ENCODE data around the gene UBQLN1. TPM values are rescaled to one million over a fixed set of nuclear protein-coding genes. Genes with fewer than 3 reads are reported as not detected.
"Not testable (repeated sequence)": the region's sequence is repeated elsewhere in the genome, so short reads cannot be mapped to it uniquely, and the experiment has no call there.

The UBQLN1 gene
- total RNA-seq, 1 donor from 2014 or later = 119 TPM

DNA sequence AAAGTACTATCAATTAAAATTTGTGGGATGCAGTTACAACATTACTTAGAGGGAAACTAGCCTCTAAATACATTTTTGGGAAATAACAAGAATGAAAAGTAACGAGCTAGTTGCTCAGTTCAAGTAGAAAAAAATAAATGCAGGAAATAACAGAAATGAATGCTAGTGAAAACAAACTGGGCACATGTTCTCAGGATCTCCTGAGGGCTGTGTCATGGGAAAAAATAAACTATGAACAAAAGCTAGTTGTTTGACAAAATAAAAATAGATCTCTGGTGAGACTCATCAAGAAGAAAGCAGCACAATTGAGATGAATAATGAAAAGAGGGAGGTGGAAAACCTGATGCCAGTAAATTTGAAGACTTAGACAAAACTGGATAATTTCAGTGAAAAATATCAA is 68.5 kb downstream of the UBQLN1 start:
- intact Hi-C loops (cut with micrococcal nuclease) = no loop called here

DNA sequence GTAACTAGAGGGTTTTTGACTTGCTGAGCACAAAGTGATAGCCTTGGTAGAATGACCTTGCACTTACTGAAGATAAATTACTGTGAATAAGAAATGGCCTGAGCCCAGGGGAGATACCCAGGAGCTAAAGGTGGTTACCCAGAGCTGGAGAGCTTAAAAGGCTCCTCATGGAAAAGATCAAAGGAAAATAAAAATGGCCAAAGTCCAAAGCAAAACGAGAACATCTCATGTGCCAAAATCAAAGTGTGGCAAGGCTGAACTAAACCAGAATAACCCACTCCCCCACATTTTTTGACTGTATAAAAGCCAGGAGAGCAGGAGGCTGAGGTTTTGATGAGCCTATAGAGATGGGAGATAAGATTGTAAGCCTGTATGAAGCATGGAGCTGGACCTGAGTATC is 70.4 kb downstream of the UBQLN1 start:
- intact Hi-C loops (cut with micrococcal nuclease) = no loop called here

DNA sequence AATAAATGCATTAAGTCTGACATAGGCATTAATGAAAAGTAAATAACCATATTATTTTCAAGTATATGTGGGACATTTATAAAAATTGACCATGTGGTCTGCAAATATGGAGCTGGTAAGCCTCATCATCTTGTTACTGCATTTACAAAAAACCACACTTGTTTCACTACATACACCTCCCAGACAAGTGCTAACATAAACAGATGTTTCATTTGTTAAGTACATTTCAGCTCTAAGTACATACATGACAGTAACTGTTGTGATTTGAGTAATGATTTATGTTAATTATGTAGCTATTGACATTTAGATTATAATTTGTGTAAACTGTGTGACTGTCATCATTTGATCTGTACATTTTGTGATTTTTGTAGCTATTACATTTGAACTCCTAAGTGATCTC is 70.9 kb downstream of the UBQLN1 start:
- intact Hi-C loops (cut with micrococcal nuclease) = no loop called here

DNA sequence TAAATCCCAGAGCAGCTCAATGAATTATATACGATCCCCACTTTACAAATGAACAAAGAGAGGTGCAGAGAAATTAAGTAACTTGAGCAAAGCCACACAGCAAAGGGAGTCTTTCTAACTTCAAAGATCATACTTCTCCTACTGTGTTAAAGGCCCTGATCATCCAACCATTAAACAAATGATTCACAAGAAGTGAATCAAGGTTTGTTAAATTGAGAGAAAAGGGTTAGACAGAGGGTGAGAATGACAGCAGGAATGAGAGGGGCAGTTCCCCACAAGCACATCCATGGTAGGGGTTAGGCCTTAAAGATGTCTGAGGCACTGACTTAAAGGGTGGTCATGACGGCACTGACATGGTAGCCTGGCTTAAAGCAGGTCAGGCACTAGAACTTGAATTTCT is 74.1 kb downstream of the UBQLN1 start:
- intact Hi-C loops (cut with micrococcal nuclease) = no loop called here

DNA sequence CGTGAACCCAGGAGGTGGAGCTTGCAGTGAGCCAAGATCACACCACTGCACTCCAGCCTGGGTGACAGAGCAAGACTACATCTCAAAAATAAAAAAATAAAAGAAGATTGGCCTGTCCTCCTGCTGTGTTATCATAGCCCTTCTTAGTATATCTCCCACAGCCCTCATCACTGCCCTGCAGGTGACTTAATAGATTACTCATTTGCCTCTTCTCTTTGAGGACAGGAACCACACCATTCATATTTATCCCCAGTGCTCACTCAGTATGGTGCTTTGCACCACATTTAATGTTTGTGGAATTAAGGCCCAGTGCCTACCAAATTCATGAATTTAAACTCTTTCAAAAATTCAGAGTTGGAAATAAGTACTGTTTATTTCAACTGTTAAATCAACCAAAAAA is 74.5 kb downstream of the UBQLN1 start:
- intact Hi-C loops (cut with micrococcal nuclease) = no loop called here

DNA sequence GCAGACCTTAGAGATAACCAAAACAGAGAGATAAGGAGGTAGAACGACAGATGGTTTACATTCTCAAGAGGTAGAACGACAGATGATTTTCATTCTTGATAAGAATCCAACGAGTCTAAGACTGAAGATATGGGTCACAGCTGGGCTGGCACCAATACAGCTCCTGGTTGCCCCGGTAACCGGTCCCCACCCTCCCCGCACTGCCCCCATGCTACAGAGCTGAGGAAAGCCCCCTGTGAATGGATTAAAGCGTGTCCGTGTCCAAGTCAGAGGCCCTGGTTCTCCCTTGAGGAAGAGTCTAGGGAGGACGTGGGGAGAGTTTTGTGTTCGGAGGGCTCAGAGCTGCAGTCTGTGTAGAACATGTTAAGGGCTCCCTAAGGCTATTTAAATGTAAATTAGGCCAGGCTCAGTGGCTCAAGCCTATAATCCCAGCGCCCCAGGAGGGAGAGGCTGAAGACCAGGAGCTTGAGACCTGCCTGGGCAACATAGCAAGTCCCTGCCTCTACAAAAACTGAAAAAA is 76.8 kb downstream of the UBQLN1 start:
- intact Hi-C loops (cut with micrococcal nuclease) = no loop called here

DNA sequence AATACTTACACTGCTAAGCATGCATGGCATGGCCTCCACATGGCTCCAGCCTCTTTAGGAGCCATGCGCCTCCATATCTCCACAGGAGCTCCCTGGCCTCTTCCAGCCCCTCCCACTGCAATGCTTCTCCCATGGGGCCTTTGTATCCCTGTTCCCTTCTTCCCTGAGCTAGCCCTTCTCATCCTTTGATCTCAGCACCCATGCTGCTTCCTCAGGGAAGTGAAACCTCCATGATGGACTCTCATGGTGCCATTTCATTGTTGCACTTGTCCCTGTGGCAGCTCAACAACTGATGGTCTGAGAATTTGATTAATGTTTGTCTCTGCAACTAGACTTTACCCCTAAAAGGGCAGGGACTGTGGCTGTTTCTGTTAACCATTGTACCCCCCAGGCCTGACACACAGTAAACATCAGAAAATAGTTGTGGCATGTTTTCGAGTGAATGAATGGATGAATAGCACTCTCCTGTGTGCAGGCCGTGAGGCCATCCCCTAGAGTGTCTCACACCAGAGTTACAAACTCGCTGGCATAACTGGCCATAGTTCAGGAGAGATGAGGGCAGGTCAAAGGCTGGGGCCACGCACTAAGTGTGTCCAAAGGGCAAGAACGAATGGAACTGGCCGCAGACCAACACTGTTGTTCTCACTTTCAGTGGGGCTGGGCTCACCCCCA is 78.2 kb downstream of the UBQLN1 start:
- intact Hi-C loops (cut with micrococcal nuclease) = loop anchor here (10.0 kb wide), 1 partner anchor 665 kb away; no protein-coding TSS in a partner anchor

DNA sequence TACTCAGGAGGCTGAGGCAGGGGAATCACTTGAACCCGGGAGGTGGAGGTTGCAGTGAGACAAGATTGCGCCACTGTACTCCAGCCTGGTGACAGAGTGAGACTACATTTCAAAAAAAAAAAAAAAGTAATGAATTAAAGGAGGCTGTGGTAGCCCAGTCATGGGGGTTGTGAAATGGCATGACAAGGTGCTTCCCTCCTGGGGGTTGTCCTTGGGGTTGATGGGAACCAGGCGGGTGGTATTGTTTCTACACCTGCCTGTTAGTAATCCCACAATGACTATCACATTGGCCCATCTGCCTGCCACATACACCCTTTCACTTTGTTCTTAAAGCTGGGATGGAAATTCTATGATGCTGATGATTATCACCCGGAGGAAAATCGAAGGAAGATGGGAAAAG is 79.2 kb downstream of the UBQLN1 start:
- intact Hi-C loops (cut with micrococcal nuclease) = loop anchor here (10.0 kb wide), 1 partner anchor 666 kb away; no protein-coding TSS in a partner anchor

DNA sequence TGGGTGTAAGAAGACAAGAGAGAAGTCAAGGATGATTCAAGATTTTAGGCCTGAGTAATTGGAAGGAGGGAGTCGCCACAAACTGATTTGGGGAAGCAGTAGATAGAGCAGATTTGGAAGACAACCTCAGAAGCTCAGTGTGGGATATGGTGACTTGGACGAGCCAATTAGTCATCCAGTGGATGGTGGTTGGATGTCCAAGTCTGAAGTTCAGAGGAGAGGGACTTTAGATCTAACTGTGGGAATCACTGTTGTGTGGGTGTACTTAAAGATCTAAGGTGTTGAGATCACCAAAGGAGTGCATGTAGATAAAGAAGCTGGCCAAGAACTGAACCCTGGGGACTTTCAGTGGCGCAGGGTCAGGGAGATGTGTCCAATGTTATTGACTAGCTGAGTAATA is 82.6 kb downstream of the UBQLN1 start:
- intact Hi-C loops (cut with micrococcal nuclease) = loop anchor here (10.0 kb wide), 1 partner anchor 670 kb away; no protein-coding TSS in a partner anchor

DNA sequence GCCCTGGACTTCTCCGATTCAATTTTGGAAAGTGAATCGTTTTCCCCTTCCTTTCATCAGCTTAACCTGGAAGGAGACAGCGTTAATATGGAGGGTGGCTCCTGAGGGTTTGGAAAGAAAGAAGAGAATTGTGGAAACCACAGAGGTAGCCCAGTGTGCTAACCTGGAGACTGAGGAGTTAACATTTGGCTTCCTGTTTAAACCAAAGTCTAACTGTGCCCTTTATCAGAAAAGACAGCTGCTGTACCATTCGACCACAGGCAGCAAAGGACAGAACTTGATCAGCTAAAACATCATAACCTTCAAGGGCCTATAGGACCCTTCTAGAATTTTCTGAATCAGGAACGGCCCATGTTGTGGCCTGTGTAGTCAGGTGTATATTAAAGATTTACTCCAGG is 84.1 kb downstream of the UBQLN1 start:
- intact Hi-C loops (cut with micrococcal nuclease) = loop anchor here (1.0 to 10.0 kb wide), 7 partner anchors 84 to 671 kb away; partner anchors contain the start of genes GKAP1, HNRNPK, KIF27 and RMI1

DNA sequence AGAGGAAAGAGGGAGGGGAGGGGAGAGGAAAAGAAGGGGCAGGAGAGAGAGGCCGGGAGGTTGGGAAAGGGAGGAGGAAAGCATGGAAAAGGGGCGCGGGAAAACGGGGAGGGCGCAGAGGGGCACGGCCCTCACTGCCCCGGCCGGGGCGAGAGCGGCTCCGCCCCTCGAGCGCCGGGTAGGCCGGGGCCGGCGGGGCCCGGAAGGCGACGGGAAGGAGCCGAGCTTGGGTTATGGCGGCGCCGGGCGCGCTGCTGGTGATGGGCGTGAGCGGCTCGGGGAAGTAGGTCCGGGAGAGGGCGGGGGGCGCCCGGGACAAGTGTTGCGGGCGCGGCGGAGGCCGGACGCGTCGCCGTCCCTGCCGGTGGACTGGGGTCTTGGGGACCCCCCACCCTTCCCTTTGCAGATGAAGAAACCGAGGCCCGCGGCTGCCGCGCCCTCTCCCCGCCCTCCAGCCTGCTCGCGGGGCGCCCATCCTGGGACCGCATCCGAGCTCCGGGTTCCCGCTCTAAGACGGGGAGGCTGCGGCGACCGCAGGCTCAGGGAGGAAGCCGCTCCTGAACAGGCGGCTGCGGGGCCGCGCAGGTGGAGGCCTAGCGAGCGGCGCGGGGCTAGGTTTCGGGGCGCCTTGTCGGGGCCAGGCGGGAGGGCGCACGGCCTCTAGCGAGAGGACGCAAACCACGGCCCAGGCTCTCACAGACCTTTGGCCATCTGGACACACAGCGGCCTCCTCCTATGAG is 84.6 kb downstream of the UBQLN1 start, which contains the start of gene IDNK:
IDNK (plus strand) TSS at position 205 of the 740 bp plus-strand sequence; CDS start at position 234, 29 bp downstream.
- intact Hi-C loops (cut with micrococcal nuclease) = loop anchor here (1.0 to 10.0 kb wide), 7 partner anchors 84 to 672 kb away; partner anchors contain the start of genes GKAP1, HNRNPK, KIF27 and RMI1

DNA sequence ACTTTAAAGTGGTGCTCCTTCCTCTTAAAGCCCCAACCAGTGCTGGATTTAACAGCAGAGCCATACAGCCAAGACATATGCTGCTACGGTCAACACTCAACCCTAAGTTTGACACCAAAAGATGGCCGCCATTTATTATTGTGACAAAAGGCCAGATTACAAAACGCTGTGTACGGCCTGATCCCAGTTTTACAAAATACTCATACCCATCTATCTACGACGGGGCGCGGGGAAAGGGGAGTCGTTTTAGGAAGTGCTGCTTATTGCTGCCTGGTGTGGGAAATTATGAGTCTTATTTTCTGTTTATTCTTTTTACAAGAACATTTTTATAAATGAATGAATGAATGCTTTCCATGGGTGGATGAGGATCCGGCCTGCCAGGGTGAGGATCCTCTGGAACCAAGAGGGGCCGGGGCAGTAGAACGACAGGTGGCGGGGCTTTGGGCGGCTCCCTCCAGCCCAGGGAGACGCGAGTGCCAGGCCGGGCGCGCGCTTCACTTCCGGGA is 85.3 kb downstream of the UBQLN1 start:
- intact Hi-C loops (cut with micrococcal nuclease) = loop anchor here (2.0 to 10.0 kb wide), 5 partner anchors 150 to 672 kb away; partner anchors contain the start of genes HNRNPK, KIF27 and RMI1

DNA sequence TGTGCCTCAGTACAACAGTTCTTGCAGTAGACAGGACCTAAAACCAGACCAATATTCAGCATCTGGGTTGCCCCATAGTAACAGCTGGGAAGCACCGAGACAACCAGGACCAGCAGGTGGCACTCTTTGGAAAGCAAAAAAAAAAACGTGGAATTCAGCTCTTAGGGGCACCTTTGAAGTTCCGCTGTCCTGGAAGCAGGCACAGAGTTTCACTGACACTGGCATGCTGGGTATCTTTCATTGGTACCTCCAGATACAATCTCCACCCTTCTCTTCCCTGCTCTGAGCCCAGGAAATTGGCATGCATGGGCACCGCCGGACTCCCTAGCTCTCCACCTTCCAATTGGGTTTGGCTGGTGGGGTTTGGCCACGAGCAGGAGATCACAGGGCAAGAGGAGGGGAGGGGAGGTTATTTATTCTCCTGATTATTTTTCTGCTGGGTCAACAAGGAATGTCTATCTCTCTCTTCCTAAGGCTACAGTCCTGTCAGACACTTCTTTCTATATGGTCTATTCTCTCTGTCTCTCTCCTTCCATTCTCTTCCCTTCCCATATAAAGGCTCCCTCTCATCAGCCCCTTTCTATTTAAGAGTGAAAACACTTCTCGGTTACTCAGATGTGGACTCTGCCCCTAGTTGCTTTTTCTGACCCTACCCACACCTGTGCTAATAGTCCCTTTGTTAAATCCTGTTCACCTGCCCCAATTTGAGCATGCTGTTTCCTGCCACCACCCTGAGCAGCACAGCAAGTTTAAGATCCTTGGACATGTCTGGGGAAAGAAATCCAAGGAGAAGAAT is 86.7 kb downstream of the UBQLN1 start:
- intact Hi-C loops (cut with micrococcal nuclease) = loop anchor here (1.0 to 10.0 kb wide), 4 partner anchors 28 to 674 kb away; no protein-coding TSS in a partner anchor

DNA sequence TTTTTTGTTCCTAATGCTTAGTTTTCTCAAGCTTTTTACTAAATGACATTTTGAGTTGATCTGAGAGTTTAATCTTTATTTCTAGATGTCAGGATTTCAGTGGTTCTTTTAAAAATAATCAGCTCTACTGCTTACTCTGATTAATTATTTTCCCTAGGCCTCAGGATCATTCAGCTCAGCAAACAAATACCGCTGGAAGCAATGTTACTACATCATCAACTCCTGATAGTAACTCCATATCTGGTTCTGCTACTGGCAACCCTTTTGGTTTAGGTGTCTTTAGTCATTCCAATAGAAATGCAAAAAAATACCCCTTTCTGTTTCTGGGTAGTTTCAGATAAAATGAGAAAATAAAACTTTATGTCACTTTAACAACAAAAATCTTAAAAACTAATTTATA is 90.5 kb downstream of the UBQLN1 start:
- intact Hi-C loops (cut with micrococcal nuclease) = no loop called here

DNA sequence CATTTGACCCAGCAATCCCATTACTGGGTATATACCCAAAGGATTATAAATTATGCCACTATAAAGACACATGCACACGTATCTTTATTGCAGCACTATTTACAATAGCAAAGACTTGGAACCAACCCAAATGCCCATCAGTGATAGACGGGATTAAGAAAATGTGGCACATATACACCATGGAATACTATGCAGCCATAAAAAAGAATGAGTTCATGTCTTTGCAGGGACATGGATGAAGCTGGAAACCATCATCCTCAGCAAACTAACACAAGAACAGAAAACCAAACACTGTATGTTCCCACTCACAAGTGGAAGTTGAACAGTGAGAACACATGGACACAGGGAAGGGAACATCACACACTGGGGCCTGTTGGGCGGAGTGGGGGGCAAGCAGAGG is 94.5 kb downstream of the UBQLN1 start:
- intact Hi-C loops (cut with micrococcal nuclease) = not testable (repeated sequence)

Other genes starting within 250 kb of the UBQLN1 start
- gene FRMD3, start 169.6 kb downstream of the UBQLN1 start, total RNA-seq = 0.50 and 0.70 TPM in 2 replicates
- 9.1 and 9.7 TPM in 2 replicates for gene IDNK, start 84.8 kb downstream of the UBQLN1 start, total RNA-seq
- 3.5 and 3.8 TPM in 2 replicates for gene GKAP1, start 109.8 kb upstream of the UBQLN1 start, total RNA-seq
- gene KIF27, start 213.5 kb upstream of the UBQLN1 start, total RNA-seq = 2.5 and 2.7 TPM in 2 replicates